HG02973 (cell line): ENCODE measurements around the gene RXFP4.
"Not testable (repeated sequence)": the region's sequence is repeated elsewhere in the genome, so short reads cannot be mapped to it uniquely, and the experiment has no call there.

Experiments used
- ATAC-seq: cut with Tn5 transposase; IDR thresholded peaks from one replicate; pipeline ENCODE4 v1.9.1; 2021; ENCODE audit warnings: moderate library complexity; ENCODE audit not compliant: unreplicated experiment

The RXFP4 gene

DNA sequence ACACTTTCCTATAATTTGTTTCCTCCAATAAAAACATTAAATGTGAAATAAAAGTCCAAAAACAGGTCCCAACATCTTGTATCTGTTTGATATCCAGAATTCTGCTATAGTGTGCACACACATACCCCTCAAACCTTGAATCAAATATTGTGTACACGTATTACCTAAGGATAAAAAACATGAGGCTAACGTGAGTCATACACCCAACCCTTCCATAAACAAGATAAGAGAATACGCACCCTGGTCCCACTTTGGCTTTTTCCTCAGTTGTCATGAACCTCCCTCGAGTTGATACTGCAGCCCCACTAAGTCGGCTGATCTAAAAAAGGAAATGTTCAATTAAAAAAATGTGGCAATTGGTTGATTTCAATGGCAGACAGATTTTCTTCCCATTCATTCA is 12.4 kb upstream of the RXFP4 start:
- ATAC-seq: no peak

DNA sequence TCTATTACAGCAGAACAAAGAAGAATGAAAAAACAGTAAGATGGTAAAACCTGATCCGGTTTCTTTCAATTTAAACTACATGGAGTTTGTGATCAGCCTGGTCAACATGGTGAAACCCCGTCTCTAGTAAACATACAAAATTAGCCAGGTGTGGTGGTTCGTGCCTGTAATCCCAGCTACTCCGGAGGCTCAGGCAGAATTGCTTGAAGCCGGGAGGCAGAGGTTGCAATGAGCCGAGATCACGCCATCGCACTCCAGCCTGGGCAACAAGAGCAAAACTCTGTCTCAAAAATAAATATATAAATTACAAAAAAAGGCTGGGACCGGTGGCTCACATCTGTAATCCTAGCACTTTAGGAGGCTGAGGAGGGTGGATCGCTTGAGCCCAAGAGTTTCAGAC is 10.7 kb upstream of the RXFP4 start:
- ATAC-seq: not testable (repeated sequence)

DNA sequence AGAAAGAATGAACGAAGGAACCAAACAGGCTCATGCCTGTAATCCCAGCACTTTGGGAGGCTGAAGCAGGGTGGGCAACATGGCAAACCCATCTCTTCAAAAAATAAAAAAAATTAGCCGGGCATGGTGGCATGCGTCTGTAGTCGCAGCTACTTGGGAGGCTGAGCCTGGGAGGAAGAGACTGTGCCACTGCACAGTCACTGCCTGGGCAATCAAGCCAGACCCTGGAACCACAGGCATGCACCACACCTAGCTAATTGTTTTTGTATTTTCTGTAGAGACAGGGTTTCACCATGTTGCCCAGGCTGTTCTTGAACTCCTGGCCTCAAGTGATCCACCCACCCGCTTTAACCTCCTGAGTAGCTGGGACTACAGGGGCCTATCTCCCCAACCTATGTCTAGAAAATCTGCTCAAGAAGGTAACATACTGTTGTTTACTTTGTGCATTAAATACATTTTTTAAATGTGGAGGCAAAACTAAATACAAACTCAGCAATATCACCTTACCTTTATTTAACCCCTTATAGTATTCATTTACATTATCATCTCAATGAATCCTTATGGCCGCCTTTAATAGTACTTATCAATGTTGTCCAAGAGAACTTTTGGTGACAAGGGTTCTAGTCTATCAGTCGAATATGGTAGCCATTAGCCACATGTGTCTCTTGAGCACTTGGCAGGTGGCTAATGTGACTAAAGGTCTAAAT is 10.0 kb upstream of the RXFP4 start:
- ATAC-seq: no peak

DNA sequence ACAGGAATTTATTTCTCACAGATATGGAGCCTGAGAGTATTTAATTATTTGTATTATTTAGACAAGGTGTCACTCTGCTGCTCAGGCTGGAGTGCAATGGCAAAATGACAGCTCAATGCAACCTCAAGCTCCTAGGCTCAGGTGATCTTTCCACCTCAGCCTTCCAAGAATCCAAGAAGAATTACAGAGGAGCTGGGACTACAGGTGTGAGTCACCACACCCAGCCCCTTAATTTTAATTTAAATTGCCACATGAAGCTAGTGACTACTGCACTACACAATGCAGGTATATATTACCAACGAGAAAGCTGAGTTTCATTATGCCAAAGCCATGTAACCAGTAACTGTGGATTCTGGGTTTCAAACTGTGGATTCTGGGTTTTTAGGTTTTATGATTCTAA is 9.4 kb upstream of the RXFP4 start:
- no peak for ATAC-seq

DNA sequence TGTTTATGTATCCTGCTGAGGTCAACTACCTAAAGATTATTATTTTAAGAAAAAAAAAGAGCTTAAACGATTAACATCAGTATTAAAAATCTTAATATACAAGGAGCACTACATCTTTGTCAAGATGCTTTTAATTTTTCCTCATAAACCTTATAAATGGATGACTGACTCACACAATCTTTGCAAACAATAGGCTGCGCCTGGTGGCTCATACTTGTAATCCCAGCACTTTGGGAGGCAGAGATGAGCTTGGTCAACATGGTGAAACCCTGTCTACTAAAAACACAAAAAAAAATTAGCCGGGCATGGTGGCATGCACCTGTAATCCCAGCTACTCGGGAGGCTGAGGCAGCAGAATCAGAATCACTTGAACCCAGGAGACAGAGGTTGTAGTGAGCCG is 9.0 kb upstream of the RXFP4 start:
- no peak for ATAC-seq

DNA sequence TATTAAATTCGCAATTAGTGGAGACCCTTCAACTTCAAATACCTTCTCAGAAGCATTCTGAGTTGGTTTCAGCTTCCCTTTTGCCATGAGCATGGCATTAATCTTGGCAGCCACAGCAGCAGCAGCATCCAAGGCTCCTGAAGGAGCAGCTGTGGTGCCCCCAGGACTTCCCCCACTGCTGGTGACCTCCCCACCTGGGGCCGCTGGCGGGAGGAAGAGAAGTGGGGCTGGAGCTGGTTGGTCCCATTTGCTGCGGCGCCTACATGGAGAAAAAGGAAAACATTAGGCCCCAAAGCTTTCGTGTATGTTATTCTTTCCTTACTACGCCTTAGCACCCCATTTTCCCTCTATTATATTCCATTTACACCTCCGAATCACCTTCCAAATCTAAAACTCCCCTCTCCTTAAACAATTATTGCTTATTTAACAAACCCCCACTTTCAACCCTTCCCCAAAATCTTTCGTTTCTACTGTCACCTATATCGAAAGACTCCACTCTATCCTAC is 7.8 kb upstream of the RXFP4 start:
- ATAC-seq: no peak

DNA sequence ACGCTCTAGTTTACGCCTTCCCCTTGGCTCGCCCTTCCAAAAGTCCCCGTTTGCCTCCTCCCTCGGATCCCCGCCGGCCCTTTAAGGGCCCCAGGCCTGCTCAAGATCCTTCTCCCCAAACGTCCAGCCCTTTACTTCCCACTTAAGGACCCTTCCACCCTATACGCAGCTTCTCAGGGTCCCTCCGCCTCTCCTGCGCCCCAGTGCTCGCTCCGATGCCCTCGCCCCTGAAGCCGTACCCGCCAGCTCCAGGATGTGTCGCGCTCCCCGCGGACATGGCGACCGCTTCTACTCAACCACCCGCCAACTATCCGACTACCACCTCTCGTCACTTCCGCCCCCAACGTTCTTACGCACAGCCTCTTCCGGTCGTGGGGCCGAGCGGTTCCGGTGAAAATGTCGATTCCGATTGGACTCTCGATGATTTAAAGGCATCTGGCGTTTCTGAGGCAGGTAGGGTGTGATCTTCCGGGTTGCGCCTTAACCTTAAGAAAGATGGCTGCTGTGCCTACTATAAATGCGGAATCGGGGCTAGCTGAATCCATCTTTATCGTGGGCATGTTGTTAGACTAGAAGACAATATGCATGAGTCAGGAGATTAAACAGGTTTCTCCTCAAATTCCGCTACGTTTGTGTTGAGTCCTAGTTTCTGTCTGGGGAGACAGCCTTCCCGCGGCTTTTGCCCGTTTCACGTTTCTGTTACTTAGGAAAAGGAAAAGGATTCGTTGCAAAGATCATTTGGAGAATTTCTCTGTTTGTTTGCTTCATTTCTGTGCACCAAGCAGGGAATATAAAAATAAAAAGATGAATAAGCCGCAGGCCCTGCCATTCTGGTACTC is 7.1 kb upstream of the RXFP4 start, which contains the start of gene KHDC4:
Gene KHDC4, minus strand, starts transcription at position 317 of the 839 bp plus-strand sequence. Its CDS starts 40 bp downstream, at position 277.
- ATAC-seq: peak; percentile 89

DNA sequence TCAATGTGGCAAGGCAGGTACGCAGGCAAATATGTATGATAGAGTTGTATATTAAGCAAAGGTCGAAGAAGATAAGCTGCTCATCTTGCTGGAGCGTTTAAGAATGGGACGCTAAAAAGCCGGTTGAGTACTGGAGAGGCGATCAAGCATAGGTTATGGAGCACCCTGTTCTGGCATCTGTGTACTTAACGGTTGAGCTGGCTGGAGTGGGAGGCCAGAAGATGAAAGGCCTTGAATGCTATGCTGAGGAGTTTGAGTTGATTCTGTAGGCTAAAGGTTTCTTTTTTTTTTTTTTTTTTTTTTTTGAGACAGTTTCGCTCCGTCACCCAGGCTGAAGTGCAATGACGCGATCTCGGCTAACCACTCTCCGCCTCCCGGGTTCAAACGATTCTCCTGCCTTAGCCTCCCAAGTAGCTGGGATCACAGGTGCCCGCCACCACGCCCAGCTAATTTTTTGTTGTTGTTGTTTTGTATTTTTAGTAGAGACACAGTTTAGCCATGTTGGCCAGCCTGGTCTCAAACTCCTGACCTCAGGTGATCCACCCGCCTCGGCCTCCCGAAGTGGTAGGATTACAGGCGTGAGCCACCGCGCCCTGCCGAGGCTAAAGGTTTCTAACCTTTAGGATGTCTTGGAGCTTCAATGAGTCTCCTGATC is 6.4 kb upstream of the RXFP4 start:
- ATAC-seq: no peak

DNA sequence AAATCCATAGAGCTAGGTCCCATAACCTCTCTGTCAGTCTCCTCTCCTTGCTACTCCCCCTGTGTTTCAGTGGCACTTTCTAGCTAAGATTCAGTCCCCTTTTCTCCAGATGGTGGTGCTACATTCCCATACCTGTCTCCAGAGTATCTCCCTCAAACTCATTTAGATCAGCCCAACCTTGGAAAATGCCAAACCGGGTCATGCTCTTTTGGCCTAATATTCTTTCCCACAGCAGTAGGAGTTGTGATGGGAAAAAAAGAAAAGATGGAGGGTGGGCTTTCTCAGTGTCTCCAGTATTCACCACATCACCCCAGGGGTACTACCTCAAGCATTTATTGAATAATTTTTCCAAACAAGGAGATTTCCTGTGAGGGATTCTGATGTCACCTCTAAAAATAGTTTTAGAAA is 3.2 kb upstream of the RXFP4 start:
- no peak for ATAC-seq

DNA sequence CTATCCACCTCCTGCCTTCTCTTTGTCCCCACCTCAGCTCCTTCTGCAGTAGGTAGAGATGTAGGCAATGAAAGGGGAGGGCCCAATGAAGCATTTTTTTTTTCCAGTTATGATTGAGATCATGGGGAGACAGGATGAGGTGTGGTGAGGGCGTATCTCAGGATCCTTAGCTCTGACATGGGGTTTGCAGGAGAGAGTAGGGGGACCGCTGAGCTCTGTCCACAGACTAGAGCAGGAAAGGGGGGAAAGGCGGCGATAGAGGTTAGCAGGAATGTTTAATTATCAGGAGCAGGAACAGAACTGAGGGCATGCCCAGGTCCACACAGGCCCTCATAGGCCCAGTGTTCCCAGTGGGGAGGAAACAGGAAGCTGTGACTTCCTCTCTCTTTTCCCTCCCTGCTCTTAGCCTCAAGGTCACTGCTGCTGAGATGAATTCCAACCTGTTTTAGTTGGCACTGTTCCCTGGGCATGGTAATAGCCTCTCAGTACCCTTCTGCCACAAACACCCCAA is 901 bp upstream of the RXFP4 start:
- no peak for ATAC-seq

DNA sequence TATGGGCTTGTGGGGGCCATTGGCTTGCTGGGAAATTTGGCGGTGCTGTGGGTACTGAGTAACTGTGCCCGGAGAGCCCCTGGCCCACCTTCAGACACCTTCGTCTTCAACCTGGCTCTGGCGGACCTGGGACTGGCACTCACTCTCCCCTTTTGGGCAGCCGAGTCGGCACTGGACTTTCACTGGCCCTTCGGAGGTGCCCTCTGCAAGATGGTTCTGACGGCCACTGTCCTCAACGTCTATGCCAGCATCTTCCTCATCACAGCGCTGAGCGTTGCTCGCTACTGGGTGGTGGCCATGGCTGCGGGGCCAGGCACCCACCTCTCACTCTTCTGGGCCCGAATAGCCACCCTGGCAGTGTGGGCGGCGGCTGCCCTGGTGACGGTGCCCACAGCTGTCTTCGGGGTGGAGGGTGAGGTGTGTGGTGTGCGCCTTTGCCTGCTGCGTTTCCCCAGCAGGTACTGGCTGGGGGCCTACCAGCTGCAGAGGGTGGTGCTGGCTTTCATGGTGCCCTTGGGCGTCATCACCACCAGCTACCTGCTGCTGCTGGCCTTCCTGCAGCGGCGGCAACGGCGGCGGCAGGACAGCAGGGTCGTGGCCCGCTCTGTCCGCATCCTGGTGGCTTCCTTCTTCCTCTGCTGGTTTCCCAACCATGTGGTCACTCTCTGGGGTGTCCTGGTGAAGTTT is 550 bp downstream of the RXFP4 start:
- no peak for ATAC-seq

DNA sequence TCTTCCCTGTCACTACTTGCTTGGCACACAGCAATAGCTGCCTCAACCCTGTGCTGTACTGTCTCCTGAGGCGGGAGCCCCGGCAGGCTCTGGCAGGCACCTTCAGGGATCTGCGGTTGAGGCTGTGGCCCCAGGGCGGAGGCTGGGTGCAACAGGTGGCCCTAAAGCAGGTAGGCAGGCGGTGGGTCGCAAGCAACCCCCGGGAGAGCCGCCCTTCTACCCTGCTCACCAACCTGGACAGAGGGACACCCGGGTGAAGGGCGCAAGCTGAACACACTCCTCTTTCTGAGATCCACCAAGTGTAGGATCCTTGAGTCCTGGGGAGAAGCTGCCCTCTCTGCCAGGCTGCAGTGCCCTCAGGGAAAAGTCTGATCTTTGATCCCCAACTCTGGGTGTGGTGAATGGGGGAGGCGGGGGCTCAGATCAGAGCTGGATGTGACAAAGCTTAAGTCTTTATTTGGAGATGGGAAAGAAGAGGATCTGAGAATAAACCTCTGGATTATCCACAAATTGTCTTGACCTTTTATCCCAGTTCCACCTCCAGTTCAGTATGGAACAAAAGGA is 1.2 kb downstream of the RXFP4 start:
- ATAC-seq: no peak

DNA sequence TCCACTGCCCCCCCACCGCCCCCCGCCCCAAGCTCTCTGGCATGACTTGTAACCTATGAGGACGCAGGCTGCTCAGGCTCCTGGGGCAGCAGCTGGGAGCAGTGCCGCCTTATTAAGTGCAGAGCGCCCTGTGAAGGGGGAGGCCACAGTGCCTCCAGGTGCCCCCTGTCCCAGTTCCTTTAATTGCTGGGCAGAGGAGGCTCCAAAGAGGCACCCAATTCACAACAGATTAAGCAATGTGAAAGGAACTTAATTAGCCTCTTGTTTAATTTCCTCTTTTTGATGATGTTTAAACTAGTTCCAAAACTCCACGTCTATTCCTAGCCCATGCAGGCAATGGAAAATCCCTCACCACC is 3.0 kb downstream of the RXFP4 start:
- ATAC-seq: no peak

DNA sequence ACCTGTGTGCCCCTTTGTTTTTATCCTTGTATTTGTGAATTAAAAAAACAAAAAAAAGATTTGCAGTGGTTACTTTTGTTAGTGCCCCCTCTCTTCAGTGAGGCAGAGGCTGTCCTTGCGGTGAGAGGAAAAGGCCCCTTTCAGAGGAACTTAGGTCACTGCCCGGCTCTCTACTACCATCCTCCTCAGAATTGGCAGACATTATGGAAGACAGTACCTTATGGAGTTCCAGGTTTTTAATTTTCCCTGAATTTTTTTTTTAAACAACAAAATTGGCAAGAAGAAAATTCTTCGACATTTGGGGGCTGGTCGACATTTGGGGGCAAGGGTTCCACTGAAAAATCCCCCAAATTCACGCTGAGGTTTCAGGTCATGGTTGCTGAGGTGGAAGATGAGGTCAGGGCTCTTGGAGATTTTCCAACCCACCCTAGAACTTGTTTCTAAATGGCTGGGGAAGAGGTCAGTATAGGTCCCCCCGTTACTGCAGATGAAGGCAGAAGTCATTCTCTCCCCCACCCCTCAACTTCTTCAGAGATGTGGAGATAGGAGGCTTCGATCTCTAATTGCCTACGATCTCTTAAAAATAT is 5.3 kb downstream of the RXFP4 start:
- no peak for ATAC-seq

DNA sequence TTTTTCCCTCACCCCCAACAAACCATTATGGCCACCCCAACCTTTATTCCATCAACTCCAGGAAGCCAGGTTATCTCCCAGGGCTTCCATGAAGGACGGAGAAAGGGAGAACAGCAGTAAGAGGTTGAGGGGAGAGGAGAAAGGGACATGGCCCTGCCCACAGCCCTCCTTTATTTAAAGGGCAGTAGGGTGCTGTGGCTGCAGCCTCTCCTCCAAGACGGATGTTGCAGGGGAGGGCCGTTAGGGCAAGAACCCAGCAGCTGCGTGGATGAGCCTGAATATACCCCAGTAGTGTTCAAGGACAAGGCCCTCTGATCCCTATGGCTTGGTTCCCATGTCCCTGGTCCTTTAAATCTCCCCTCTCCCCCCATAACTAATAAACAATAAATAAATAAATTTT is 5.9 kb downstream of the RXFP4 start:
- ATAC-seq: no peak

DNA sequence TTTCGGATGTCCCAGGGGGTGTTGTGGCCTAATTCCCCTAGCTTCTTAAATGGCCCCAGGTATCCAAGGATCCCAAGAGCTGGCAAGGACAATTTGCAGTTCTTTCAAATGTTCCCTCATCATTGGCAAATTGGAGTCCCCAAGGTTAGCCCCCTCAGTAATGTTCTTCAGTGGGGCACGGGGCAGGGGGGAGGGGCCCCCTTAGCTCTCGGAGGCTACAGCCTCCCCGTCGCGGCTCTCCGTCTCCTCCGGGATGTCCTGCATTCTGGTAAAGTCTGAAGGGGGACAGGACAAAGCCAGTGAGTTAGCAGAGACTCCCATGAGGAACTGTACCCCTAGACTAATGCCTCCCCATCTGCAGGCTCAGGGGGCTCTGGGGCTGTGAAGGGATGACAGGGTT is 6.3 kb downstream of the RXFP4 start:
- no peak for ATAC-seq

DNA sequence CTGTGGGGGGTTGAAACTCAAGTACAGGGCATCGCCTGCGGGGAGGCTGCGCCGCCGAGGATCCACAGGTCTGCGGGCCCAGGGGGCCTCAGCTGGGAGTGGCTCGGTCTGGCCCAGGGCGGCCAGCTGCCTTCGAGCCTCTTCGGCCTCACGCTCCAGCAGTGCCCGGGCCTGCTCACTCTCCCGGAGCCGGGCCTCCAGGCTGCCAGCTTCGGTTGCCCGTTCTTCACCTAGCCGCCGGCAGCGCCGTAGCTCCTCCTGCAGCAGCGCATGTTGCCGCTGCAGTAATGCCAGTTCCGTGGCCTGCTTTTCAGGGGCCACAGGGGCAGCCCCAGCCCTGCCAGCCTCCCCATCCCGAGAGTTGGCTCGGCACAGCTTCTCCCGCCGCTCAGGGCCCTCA is 9.4 kb downstream of the RXFP4 start:
- no peak for ATAC-seq

DNA sequence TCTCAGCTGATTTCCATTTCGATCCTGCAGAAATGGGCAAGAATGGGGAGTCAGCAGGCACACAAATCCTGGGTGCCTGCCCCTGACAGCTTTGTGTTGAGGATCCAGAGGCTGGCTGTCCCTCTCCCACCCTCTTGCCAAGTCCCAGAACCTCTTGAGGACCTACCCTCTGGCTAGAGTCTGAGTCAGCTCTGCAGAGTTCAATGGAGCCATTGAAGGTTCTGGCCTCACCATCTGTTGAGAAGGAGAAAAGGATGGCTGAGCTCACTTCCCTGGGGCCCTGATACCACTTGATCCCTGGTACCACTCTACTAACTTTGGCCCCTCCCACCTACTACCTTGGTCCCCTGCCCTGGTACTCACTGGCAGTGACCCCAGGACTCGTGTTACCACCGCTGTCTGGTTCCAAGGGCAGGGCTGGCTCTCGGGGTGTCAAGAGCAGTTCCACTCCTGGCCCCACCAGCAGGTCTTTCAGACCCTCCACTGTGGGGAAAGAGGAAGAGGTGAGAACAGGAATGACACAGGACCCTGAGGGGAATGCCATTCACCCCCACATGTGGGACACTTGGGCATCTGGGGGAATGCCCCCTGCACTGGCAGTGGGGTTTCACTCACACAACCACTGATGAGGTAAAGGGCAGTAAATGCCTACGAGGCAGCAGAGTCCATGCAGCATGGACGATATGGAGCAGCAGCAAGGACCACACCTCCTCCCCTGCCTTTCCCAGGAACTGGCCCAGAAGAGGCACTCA is 10.5 kb downstream of the RXFP4 start:
- ATAC-seq: no peak

DNA sequence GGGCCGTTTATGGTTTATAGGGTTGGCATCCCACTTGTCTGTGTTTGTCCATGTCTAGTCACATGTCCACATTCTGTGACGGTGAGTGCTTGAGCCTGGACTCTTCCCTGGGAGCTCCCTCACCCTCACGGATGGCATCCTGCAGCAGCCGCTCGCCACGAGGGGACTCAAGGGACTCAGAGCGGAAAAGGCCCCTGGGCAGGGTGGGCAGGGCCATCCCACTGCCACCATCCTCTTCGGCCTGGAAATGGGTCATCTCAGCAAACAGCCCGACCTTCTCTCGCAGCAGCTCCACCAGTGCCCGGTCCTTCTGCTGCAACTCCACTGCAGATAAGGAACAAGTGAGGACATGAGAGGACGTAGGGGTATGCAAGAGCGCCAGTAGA is 11.1 kb downstream of the RXFP4 start:
- ATAC-seq: no peak

DNA sequence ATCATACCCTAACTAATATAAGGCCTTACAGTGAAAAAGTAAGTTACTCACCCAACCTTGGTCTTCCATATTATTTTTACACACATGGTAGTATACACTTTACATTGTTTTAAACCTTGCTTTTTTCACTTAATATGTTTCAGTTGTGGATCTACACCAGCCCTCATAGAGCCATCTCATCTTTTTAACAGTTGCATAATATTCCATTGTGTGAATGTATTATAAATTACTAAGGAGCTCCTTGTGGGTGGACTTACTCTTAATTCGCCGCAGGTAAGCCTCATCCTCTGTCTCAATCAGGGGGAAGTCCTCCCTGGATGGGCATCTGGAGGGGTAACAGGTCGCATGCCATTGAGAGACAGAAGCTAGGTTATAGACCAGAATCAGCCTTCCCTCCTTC is 13.2 kb downstream of the RXFP4 start:
- ATAC-seq: no peak
